T-helper 1 cell treated with Interleukin-12 subunit alpha and Interleukin-12 subunit beta and Interleukin-4 antibody, amounts not matched to agents 30 ng/mL and 1 ng/mL, for 36 hours (primary cell): ENCODE results near the gene CHCT1. TPM values are rescaled to one million over a fixed set of nuclear protein-coding genes. Genes with fewer than 3 reads are reported as not detected.
"Not testable (repeated sequence)": the region's sequence is repeated elsewhere in the genome, so short reads cannot be mapped to it uniquely, and the experiment has no call there.

Experiments used
- intact Hi-C: fragments of 100-400 bp; cut with micrococcal nuclease; formaldehyde crosslinking; loops from one replicate; pipeline ENCODE4 v1.15.1; 2024
- total RNA-seq: library from RNA; stranded (reverse); gene quantifications from 2 replicates; pipeline ENCODE4 v1.2.3, GENCODE V29; 2022

The CHCT1 gene
- total RNA-seq, 1 donor from 2014 or later, result not detected

DNA sequence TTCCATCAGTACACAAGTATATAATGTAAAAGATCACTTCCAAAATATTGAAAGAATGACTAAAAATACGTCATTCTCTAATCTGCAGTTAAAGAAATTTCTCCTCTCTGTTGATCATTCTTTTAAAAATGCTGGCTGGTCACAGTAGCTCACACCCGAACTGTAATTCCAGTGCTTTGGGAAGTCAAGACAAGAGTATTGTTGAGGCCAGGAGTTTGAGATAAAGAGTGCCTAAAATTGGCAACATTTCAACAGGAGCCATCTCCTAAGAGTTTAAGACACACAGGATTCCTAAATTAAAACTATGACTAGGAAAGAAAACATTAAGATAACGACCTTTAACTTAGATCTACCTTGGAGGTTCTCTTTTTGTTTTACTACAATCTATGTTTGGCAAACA, 25.9 kb upstream of the CHCT1 start:
- intact Hi-C loops, result loop anchor here (10.0 kb wide), 1 partner anchor 1292 kb away; the partner anchor contains the start of gene TRIM37

DNA sequence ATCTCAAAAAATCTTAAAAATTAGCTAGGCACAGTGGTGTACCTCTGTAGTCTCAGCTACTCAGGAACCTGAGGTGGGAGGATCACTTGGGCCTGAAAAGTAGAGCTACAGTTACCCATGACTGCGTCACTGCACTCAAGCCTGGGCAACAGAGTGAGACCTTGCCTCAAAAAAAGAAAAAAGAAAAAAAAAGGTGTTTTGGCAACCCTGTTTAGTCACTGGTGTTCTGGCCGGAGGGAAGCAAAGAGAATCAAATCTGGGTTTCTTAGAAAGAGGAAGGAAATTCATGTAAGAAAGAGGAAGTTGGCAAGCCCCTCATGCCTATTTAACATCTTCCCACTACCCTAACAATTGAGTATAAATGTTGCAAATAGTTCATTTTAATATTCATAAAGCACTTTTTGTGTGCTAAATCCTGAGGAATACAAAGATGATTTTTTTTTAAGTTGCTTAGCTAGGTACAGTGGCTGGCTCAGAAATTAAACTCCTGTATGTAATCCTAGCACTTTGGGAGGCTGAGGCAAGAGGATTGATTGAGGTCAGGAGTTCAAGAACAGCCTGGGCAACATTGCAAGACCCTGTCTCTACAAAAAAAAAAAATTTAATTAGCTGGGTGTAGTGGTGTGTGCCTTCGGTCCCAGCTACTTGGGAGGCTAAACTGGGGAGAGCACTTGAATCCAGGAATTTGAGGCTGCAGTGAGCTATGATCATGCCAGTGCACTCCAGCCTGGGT, 23.9 kb upstream of the CHCT1 start:
- intact Hi-C loops, result loop anchor here (10.0 kb wide), 1 partner anchor 1294 kb away; the partner anchor contains the start of gene TRIM37

DNA sequence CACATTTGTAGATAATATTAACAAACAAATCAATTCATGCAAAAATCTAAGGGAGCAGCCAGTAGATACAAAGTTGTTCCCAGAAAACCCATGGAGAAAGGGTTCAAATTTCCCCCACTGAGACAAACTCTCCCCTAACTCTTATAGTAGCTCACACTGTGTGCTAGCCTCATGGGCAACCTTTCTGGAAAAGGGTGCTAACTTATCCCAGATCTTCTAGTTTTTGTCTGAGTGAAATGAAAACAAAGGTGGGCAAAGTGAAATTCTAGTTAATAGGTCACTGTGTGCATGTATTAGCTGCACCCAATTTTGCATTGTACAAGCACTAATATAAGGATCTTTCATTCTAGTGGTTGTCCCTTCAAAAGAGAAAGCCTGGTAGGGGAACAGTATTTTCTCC, 20.5 kb upstream of the CHCT1 start:
- intact Hi-C loops, result no loop called here

DNA sequence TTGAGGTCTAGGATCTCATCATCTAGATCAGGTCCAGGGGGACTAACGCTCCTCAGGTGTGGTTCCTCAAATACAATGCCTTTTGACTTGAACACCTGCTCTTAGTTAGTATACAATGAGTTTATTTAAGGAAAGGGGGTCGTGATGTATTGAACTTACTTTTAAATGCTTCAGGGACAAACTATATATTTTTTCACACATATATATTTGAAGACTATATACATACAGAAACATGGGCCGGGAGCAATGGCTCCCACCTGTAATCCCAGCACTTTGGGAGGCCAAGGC, 18.8 kb upstream of the CHCT1 start:
- intact Hi-C loops, result no loop called here

DNA sequence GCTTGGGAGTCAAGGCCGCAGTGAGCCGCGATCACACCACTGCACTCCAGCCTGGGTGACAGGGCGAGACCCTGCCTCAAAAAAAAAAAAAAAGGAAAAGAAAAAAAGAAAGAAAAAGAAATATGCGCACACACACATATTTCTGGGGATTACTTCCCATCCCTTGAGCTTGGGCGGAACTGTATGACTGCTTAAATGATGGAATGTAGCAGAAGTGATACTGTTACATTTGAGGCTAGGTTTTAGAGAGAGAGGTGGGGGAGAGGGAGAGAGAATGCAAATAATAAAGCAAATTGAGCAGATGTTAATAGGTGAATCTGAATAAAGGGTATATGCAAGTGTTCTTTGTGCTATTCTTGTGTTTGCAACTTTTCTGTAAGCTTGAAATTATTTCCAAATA, 18.3 kb upstream of the CHCT1 start:
- intact Hi-C loops, result no loop called here

DNA sequence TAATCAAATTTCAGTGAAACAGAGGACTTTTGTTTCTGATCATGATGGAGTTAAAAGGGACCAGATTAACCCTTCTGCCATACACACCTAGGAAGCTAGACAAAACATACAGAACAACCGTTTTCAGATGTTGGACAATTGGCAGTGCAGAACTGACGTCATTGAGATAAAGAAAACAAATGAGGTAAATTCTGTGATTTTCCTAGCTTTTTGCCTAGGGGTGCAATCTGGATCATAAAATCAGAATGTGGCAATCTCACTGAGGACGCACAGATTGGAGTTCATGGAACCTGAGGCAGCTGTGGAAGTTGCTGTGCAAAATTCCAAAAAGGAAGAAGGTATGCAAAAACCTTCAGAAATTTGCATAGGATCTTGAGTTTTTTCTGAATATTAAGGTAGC, 15.4 kb upstream of the CHCT1 start:
- intact Hi-C loops, result no loop called here

DNA sequence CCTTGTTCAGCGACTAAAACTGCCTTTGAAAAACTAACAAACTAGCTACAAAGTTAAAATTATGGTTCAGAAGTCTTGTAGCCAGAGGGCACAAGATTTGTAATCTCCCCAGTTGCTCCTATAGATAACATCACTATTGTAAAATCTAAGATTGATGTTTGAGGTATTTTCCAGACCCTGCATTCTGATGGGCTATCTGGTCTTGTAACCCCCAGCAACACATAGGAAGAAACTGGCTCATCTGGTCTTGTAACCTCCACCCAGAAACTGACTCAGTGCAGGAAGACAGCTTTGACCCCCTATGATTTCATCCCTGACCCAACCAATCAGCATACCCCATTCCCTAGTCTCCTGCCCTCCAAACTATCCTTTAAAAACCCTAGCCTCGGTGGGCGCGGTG, 12.3 kb upstream of the CHCT1 start:
- intact Hi-C loops, result no loop called here

DNA sequence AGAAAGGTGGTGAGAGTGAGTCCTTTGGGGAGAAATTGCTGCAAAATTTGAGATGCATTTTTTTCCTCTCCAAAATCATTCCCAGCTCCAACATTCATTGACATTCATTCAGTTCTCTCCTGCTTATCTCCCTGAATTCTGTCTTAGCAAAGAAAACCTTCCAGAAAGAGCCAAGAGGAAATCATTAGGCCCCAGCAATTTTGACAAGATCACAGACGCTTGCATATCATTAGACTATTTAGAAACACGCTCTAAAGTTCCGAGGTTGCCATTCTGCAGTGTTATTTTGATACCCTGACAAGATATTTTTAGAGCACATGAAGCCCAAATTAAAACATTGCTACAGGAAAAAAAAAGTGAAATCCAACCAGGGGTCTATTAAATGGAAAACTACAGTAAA, 9.6 kb upstream of the CHCT1 start:
- intact Hi-C loops, result no loop called here

DNA sequence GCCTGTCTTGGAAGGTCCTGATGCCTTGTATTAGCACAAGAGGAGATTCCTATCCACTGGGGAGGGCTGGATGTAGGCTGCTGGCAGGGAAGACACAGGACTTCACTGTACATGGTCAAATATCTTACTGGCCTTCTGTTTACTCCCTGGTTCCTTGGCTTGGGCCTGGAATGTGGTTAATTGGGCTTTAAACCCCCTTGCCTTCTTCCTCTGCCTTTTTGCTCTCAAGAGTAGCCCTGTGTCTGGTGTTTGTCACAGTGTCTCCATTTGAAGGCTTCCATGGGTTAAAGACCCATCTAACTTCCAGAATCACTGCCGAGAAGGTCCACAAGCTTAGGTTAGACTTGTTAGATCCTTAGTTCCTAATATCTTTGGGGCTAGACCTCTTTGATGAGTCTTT, 7.1 kb upstream of the CHCT1 start:
- intact Hi-C loops, result no loop called here

DNA sequence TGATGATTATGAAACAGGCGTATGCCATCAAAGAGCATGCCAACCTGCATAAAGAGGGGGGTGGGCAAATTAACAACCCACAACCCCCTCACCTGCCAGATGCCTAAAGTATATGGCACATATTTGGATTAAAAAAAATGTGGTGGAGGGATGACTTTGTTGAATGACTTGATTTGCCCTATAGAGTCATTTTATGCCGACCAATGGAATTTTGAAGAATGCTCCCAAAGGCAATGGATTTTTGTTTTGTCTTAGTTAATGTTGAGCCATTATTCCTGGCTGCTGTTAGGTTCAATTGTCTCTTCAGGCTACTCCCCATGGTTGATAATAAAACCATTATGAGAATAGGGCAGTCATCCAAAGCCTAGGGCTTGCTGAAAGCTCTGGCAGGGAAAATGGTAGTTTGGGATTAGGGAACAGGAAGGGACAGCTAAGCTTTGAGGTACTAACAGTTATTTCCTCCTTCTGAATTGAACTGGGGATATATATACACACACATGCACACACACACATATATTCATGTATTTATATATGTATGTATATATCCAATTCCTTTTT, 5.8 kb upstream of the CHCT1 start:
- intact Hi-C loops, result no loop called here

DNA sequence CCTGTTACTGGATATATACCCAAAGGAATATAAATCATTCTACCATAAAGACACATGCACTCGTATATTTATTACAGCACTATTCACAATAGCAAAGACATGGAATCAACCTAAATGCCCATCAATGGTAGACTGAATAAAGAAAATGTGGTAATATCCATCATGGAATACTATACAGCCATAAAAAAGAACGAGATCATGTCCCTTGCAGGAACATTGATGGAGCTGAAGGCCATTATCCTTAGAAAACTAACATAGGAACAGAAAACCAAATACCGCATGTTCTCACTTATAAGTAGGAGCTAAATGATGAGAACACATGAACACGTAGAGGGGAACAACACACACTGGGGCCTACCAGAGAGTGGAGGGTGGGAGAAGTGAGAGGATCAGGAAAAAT, 3.3 kb upstream of the CHCT1 start:
- intact Hi-C loops, result not testable (repeated sequence)

DNA sequence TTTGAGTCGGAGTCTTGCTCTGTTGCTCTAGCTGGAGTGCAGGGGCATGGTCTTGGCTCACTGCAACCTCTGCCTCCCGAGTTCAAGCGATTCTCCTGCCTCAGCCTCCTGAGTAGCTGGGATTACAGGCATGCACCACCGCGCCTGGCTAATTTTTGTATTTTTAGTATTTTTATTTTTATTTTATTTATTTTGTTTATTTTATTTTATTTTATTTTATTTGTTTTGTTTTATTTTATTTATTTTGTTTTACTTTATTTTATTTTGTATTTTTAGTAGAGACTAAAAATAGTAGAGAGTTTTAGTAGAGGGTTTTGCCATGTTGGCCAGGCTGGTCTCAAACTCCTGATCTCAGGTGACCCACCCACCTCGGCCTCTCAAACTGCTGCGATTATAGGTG, 2.4 kb upstream of the CHCT1 start:
- intact Hi-C loops, result loop anchor here (2.0 kb wide), 1 partner anchor 17 kb away; no protein-coding TSS in a partner anchor

DNA sequence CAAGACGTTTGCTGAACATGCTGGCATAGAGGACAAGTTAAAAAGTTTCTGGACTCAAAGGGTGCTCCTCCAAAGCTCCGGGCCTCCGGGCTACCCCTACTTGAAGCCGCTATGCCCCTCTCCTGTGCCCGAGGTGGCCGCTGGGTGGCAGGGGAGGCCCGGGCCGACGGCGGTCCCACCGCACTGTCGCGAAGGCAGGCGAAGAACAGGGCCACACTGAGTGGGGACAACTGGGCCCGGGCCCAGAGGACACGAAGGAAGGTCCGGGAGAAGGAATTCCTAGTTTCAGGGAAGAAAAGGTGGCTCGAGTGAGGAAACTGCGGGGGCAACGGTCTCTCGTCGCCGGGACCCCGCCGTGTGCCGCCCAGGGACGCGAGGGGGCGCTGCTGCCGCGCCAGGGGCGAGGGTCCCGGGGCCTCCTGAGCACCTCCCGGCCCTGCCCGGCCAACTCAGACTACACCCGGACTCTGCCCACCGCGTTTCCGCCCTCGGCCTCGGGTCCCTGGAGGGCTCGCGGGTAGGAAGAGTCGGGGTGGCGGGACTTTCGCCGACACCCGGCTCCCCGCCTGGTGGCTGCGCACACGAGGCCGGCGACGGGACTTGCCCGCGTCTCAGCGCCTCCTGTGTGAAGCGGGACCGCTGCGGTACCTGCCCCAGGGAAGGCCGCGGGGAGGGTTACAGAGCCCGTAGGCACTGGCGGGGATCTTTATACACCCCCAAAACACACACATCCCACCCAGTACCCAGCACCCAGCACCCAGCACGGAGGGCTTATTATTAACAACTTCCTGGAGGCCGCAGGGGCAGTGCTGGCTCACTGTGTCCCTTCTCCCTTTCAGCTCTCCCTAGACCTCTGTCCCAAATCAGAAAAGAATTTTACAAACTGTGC, 772 bp upstream of the CHCT1 start:
- intact Hi-C loops, result loop anchor here (1.0 to 2.0 kb wide), 6 partner anchors 15 to 217 kb away; partner anchors contain the start of gene USP32

DNA sequence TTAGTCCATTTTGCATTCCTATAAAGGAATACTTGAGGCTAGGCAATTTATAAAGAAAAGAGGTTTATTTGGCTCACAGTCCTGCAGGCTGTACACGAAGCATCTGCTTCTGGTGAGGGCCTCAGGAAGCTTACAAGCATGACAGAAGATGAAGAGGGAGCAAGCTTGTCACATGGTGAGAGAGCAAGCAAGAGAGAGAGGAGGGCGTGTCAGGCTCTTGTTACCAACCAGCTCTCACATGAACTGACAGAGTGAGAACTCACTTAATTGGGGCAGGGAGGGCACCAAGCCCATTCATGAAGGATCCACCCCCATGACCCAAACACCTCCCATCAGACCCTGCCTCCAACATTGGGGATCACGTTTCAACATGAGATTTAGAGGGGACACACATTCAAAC, 1.6 kb downstream of the CHCT1 start:
- intact Hi-C loops, result no loop called here

DNA sequence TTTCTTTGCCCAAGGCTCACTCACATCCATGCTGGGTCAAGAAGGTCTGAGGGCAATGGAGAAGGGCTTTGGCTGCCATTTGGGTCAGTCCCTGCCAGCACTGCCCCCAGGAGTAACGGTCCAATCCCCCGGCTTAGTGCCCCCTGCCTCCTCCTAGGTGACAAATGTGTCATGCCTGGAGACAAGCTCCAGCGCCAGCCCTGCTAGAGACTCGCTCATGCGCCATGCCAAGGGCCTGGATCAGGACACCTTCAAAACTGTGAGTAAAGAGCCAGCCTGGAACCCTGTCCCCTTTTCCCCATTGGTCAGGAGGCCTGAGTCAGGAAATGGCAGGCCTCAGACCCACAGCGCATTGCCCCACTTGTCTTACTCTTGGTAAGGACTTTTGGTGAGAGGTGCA, 3.3 kb downstream of the CHCT1 start:
- intact Hi-C loops, result no loop called here

DNA sequence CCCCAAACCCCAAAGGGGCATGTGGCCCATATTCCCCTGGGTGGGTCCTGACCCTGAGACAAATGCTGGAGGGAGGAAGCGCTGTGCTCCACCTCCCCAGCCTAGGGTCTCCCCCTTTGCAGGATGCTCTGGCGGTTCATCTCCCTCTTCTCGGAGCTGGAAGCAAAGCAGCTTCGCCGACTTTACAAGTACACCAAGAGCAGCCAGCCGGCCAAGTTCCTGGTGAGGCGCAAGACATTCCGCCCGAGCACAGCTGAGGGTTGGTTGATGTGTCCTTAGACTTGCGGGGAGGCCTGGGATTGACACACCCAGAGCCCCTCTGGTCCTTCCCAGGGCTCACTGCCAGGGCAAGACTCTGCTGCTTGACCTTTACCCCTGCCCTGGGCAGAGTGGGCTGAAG, 4.3 kb downstream of the CHCT1 start:
- intact Hi-C loops, result no loop called here

DNA sequence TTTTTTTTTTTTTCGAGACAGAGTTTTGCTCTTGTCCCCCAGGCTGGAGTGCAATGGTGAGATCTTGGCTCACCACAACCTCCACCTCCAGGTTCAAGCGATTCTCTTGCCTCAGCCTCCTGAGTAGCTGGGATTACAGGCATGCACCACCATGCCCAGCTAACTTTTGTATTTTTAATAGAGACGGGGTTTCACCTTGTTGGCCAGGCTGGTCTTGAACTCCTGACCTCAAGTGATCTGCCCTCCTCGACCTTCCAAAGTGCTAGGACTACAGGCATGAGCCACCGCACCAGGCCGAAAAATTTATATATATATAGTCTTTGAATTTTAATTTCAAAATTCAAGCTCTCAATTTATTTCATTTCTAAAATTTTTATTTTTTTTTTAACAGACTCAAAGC, 6.2 kb downstream of the CHCT1 start:
- intact Hi-C loops, result not testable (repeated sequence)

DNA sequence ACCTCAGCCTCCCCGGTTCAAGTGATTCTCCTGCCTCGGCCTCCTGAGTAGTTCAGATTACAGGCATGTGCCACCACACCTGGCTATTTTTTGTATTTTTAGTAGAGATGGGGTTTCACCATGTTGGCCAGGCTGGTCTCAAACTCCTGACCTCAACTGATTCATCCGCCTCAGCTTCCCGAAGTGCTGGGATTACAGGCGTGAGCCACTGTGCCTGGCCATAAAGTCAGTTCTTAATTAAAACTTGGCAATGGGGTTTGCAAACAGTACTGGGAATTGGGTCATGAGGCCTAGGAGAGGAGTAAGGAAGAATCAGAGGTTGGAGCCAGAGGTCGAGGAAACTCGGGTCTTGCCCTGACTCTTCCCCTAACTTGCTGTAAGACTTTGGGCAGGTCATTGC, 8.3 kb downstream of the CHCT1 start:
- intact Hi-C loops, result loop anchor here (10.0 kb wide), 1 partner anchor 326 kb away; no protein-coding TSS in a partner anchor

DNA sequence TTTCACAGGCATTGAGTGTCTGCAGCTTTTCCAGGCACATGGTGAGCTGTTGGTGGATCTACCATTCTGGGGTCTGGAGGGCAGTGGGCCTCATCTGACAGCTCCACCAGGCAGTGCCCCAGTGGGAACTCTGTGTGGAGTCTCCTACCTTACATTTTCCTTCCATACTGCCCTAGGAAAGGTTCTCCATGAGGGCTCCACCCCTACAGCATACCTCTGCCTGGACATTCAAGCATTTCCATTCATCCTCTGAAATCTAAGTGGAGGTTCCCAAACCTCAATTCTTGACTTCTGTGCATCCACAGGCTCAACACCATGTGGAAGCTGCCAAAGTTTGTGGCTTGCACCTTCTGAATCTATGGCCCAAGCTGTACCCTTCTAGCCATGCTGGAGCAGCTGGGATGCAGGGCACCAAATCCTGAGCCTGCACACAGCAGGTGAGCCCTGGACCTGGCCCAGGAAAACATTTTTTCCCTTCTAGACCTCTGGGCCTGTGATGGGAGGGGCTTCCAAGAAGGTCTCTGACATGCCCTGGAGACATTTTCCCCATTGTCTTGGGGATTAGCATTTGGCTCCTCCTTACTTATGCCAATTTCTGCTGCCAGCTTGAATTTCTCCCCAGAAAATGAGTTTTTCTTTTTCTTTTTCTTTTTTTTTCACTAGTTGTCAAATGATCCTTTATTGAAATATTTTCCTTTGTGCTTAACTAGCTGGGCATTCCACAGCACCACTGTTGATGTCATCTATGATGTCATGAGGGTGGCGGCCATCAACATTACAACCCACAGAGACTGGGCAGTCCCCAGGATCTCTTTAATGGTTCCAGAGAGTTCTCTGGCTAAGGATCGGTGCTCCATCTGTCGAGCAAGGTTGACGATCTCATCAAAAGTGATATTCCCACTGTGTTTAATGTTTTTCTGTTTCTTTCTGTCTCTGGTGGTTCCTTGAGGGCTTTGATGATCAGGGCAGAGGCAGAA, 11.0 kb downstream of the CHCT1 start:
- intact Hi-C loops, result loop anchor here (10.0 kb wide), 1 partner anchor 329 kb away; no protein-coding TSS in a partner anchor

DNA sequence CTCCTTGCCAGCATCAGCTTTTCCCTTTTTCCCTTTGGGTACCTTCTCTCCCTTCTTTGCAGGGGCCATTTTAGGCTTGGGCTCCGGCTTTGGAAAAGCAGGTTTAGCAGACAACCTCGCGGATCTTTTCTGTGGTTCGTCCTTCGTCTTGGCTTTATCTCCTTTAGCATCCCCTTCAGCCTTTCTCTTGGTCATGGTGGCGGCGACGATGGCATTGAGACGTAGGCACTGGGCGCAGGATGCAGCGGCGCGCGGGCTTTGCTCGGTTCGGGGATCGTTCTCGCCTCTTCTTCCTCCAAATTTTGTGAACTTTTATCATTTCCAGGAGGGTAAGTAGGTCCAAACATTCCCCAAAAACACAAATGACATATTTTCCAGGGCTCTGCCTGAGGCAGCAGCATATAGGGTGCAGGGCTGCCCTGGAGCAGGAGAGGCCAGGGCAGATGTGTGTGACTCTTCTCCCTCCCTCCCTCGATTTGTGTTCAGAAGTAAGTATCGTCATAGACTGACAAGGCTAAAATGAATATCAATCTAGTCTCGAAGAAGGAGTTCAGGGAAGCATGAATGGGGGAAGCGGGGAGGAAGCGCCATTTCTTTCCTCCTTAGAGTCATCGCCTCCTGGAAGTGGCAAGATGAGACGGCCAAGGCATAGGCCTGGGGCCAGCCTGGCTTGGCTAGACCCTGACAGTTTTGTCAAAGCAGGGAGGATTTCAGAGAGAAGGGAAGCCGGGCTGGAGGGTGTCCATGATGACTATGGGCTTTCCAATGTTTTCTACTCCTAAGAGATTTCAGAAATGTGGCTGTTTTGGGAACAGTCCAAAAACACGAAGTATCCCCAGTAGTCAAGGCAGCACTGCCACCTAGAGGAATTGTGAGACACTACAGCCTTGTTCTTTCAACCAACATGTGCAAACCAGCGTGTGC, 13.2 kb downstream of the CHCT1 start:
- intact Hi-C loops, result loop anchor here (1.0 to 10.0 kb wide), 5 partner anchors 15 to 331 kb away; no protein-coding TSS in a partner anchor
